HepG2 (cell line): ENCODE results near the gene WTAP. TPM values are rescaled to one million over a fixed set of nuclear protein-coding genes. Genes with fewer than 3 reads are reported as not detected.

ENCODE experiments used
- CERS6 ChIP-seq: sonication (generic); formaldehyde crosslinking; IDR thresholded peaks from 2 replicates; pipeline ENCODE4 v1.5.0; 2020; ENCODE audit warnings: missing genetic modification reagents
- JARID2 ChIP-seq: sonication (generic); formaldehyde crosslinking; IDR thresholded peaks from 2 replicates; pipeline ENCODE4 v1.8.1; 2023; ENCODE audit warnings: missing genetic modification reagents, inconsistent platforms; ENCODE audit not compliant: insufficient replicate concordance
- KDM2A ChIP-seq: sonication (generic); formaldehyde crosslinking; IDR thresholded peaks from 2 replicates; pipeline ENCODE4 v1.4.0; 2020; ENCODE audit warnings: low read depth, missing genetic modification reagents, borderline replicate concordance
- KLF6 ChIP-seq: IDR thresholded peaks from 2 replicates; pipeline ENCODE4 v1.8.0; 2016; ENCODE audit warnings: missing biosample characterization, missing genetic modification reagents
- PATZ1 ChIP-seq: sonication (generic); formaldehyde crosslinking; IDR thresholded peaks from 2 replicates; pipeline ENCODE4 v1.4.0; 2020; ENCODE audit warnings: missing genetic modification reagents
- SAP130 ChIP-seq: IDR thresholded peaks from 2 replicates; pipeline ENCODE4 v1.6.1; 2016; ENCODE audit warnings: low read depth
- TBX2 ChIP-seq: sonication (generic); formaldehyde crosslinking; IDR thresholded peaks from 2 replicates; pipeline ENCODE4 v1.5.0; 2020; ENCODE audit warnings: missing genetic modification reagents, mild to moderate bottlenecking, borderline replicate concordance
- TMF1 ChIP-seq: sonication (generic); formaldehyde crosslinking; IDR thresholded peaks from 2 replicates; pipeline ENCODE4 v1.8.1; 2022; ENCODE audit warnings: low read depth, missing genetic modification reagents
- U2AF2 ChIP-seq: fragments of 200-400 bp; formaldehyde crosslinking; IDR thresholded peaks from 2 replicates; pipeline ENCODE4 v1.6.1; 2017; ENCODE audit warnings: low read depth, mild to moderate bottlenecking, low read length
- ZBTB40 ChIP-seq, 2 experiments: fragments of 450-650 bp in 1 of 2; sonication (generic) in 1 of 2; formaldehyde crosslinking in 1 of 2; IDR thresholded peaks; 2 replicates each; pipeline versions ENCODE4 v1.6.1 to v1.8.0; 2016 to 2022; ENCODE audit warnings: antibody characterized with exemption in 1 of 2, mild to moderate bottlenecking in 1 of 2, missing genetic modification reagents in 1 of 2
- ZNF143 ChIP-seq: sonication (generic); formaldehyde crosslinking; IDR thresholded peaks from 2 replicates; pipeline ENCODE4 v1.4.0; 2020; ENCODE audit warnings: missing genetic modification reagents
- ZNF232 ChIP-seq: sonication (generic); formaldehyde crosslinking; IDR thresholded peaks from 2 replicates; pipeline ENCODE4 v1.4.0; 2020; ENCODE audit warnings: missing genetic modification reagents, borderline replicate concordance
- ZNF709 ChIP-seq: sonication (generic); formaldehyde crosslinking; IDR thresholded peaks from 2 replicates; pipeline ENCODE4 v1.5.0; 2020; ENCODE audit warnings: mild to moderate bottlenecking, missing genetic modification reagents
- ZSCAN29 ChIP-seq: sonication (generic); formaldehyde crosslinking; conservative IDR thresholded peaks from 2 replicates; pipeline ENCODE4 v1.4.0; 2020; ENCODE audit warnings: mild to moderate bottlenecking, missing genetic modification reagents
- polyA plus RNA-seq, 8 experiments: library from polyadenylated mRNA; depleted of rRNA in 3 of 8; stranded (reverse) in 7 of 8; unstranded in 1 of 8; fragments of >200 nt; fragmentation: Illumina TruSeq in 4 of 8; extraction: Trizol in 4 of 8; gene quantifications; 2 replicates each; pipeline versions ENCODE4 v1.2.1 to v1.2.3, GENCODE V29; 2011 to 2016; ENCODE audit warnings: low read depth in 4 of 8, missing spikeins in 1 of 8, mixed read lengths in 1 of 8; ENCODE audit not compliant: insufficient read depth in 1 of 8
- total RNA-seq, 5 experiments: library from RNA; depleted of rRNA; stranded (reverse); fragments of >200 nt; fragmentation: Illumina TruSeq; extraction: Trizol; gene quantifications; 2 replicates each; pipeline ENCODE4 v1.2.3, GENCODE V29; 2016; ENCODE audit warnings: low read depth in 1 of 5

Gene WTAP
- total and polyA plus RNA-seq, 2 of the 13 experiments (the other 11 are each of a cell fraction or from before 2014, with no cell fraction given) = 31.6 to 167 TPM

GRCh38 chr6:159692303-159693127 is 34.8 kb upstream of the WTAP start (continued):
- TF ChIP-seq TBX2 (CRISPR knock-in tag) (peak; percentile 28; the same call in 1 of the 2 replicates), ZBTB40 (IDR thresholded peaks at IDR 0.05) (no peak), ZBTB40 (CRISPR knock-in tag; IDR thresholded peaks at IDR 0.05) (peak; percentile 59; the same call in 1 of the 2 replicates), ZNF709 (CRISPR knock-in tag) (peak; percentile 73; the same call in 1 of the 2 replicates), ZSCAN29 (peak; percentile 98), SAP130 (0 out of 2 replicates have a peak, but pooled peaks have one; percentile 22), JARID2 (CRISPR knock-in tag) (no peak), TMF1 (no peak; the same call in 1 of the 2 replicates), KDM2A (0 out of 2 replicates have a peak, but pooled peaks have one; percentile 31), KLF6 (no peak), ZNF232 (peak; percentile 79; the same call in 1 of the 2 replicates), ZNF143 (CRISPR knock-in tag) (no peak), U2AF2 (no peak), PATZ1 (CRISPR knock-in tag) (no peak), CERS6 (CRISPR knock-in tag) (0 out of 2 replicates have a peak, but pooled peaks have one; percentile 20)
